ENCODE results near the gene ABCC11.
A peak's percentile ranks its signal among the peaks of the same experiment; 100 is the strongest.
"Not testable (repeated sequence)": the region's sequence is repeated elsewhere in the genome, so short reads cannot be mapped to it uniquely, and the experiment has no call there.

The ABCC11 gene

GRCh38 chr16:48252013-48252412 lies 4.7 kb upstream of the ABCC11 start:
- no peak for DNase-seq (ENCODE audit: insufficient read length, low spot score)
- no peak for FAIRE-seq
- TF ChIP-seq POU2F2 (IDR thresholded peaks at IDR 0.05; ENCODE audit: low read depth, low read length) (no peak), POLR2A (IDR thresholded peaks at IDR 0.05; ENCODE audit: low read depth, low read length) (no peak), PAX5 (IDR thresholded peaks at IDR 0.05; ENCODE audit: insufficient read depth, low read length, severe bottlenecking) (no peak), TAF1 (IDR thresholded peaks at IDR 0.05; ENCODE audit: low read depth, low read length) (no peak), SPI1 (IDR thresholded peaks at IDR 0.05; ENCODE audit: low read depth, low read length) (no peak), POLR2AphosphoS5 (IDR thresholded peaks at IDR 0.05; ENCODE audit: low read depth, low read length) (no peak)

- no peak for TF ChIP-seq POU2F2 (IDR thresholded peaks at IDR 0.05; ENCODE audit: low read depth, low read length)
- no peak for TF ChIP-seq SPI1 (IDR thresholded peaks at IDR 0.05; ENCODE audit: low read depth, low read length)
- no peak for TF ChIP-seq TAF1 (IDR thresholded peaks at IDR 0.05; ENCODE audit: low read depth, low read length)
- no peak for TF ChIP-seq POLR2AphosphoS5 (IDR thresholded peaks at IDR 0.05; ENCODE audit: low read depth, low read length)
- TF ChIP-seq PAX5 (IDR thresholded peaks at IDR 0.05; ENCODE audit: insufficient read depth, low read length, severe bottlenecking), result no peak
- no peak for TF ChIP-seq POLR2A (IDR thresholded peaks at IDR 0.05; ENCODE audit: low read depth, low read length)
These were observed 3.4 kb upstream of the ABCC11 start for GRCh38 chr16:48250520-48251278.

GRCh38 chr16:48246066-48246465 lies 1.3 kb downstream of the ABCC11 start:
- no peak for TF ChIP-seq POLR2AphosphoS5 (IDR thresholded peaks at IDR 0.05; ENCODE audit: low read depth, low read length)
- no peak for TF ChIP-seq POLR2A (IDR thresholded peaks at IDR 0.05; ENCODE audit: low read depth, low read length)
- no peak for FAIRE-seq
- DNase-seq (ENCODE audit: insufficient read length, low spot score), result no peak

More at GRCh38 chr16:48250520-48251278, 3.4 kb upstream of the ABCC11 start:
- DNase-seq (ENCODE audit: insufficient read length, low spot score) (no peak), FAIRE-seq (no peak)

GRCh38 chr16:48244863-48245195 lies 2.5 kb downstream of the ABCC11 start:
- DNase-seq (ENCODE audit: insufficient read length, low spot score) (no peak), FAIRE-seq (no peak)
- TF ChIP-seq POLR2AphosphoS5 (IDR thresholded peaks at IDR 0.05; ENCODE audit: low read depth, low read length) (no peak), PAX5 (IDR thresholded peaks at IDR 0.05; ENCODE audit: insufficient read depth, low read length, severe bottlenecking) (no peak)

GRCh38 chr16:48244080-48244862 lies 3.1 kb downstream of the ABCC11 start, which contains the start of gene LONP2:
Gene LONP2, plus strand, starts transcription at chr16:48244300. Its CDS starts 89 bp downstream, at chr16:48244389.
- TF ChIP-seq PAX5 (IDR thresholded peaks at IDR 0.05; ENCODE audit: insufficient read depth, low read length, severe bottlenecking), result peak; percentile 80
- TF ChIP-seq TAF1 (IDR thresholded peaks at IDR 0.05; ENCODE audit: low read depth, low read length), result 0 out of 2 replicates have a peak, but pooled peaks have one; percentile 11
- peak; percentile 62; the same call in 1 of the 2 replicates for TF ChIP-seq POLR2A (IDR thresholded peaks at IDR 0.05; ENCODE audit: low read depth, low read length)
- 0 out of 2 replicates have a peak, but pooled peaks have one; percentile 61 for TF ChIP-seq POU2F2 (IDR thresholded peaks at IDR 0.05; ENCODE audit: low read depth, low read length)
- 0 out of 2 replicates have a peak, but pooled peaks have one; percentile 48 for TF ChIP-seq SPI1 (IDR thresholded peaks at IDR 0.05; ENCODE audit: low read depth, low read length)
- peak; percentile 59; the same call in 1 of the 2 replicates for TF ChIP-seq POLR2AphosphoS5 (IDR thresholded peaks at IDR 0.05; ENCODE audit: low read depth, low read length)
- FAIRE-seq, result peak; percentile 69
- peak; percentile 73 for DNase-seq (ENCODE audit: insufficient read length, low spot score)

- not testable (repeated sequence) for FAIRE-seq; DNase-seq (ENCODE audit: insufficient read length, low spot score)
These were observed 7.2 kb downstream of the ABCC11 start for GRCh38 chr16:48240147-48240546.

- FAIRE-seq, result no peak
- TF ChIP-seq SPI1 (IDR thresholded peaks at IDR 0.05; ENCODE audit: low read depth, low read length) (no peak), PAX5 (IDR thresholded peaks at IDR 0.05; ENCODE audit: insufficient read depth, low read length, severe bottlenecking) (no peak), TAF1 (IDR thresholded peaks at IDR 0.05; ENCODE audit: low read depth, low read length) (no peak), POLR2A (IDR thresholded peaks at IDR 0.05; ENCODE audit: low read depth, low read length) (no peak), POU2F2 (IDR thresholded peaks at IDR 0.05; ENCODE audit: low read depth, low read length) (no peak), POLR2AphosphoS5 (IDR thresholded peaks at IDR 0.05; ENCODE audit: low read depth, low read length) (no peak)
These were observed 11.1 kb downstream of the ABCC11 start for GRCh38 chr16:48236286-48236685.

GRCh38 chr16:48235556-48236136 lies 11.7 kb downstream of the ABCC11 start:
- no peak for TF ChIP-seq POU2F2 (IDR thresholded peaks at IDR 0.05; ENCODE audit: low read depth, low read length)
- TF ChIP-seq POLR2A (IDR thresholded peaks at IDR 0.05; ENCODE audit: low read depth, low read length), result no peak
- TF ChIP-seq TAF1 (IDR thresholded peaks at IDR 0.05; ENCODE audit: low read depth, low read length), result no peak
- no peak for DNase-seq (ENCODE audit: insufficient read length, low spot score)
- FAIRE-seq, result no peak

More at GRCh38 chr16:48236286-48236685, 11.1 kb downstream of the ABCC11 start:
- DNase-seq (ENCODE audit: insufficient read length, low spot score), result no peak

- no peak for DNase-seq (ENCODE audit: insufficient read length, low spot score)
- TF ChIP-seq SPI1 (IDR thresholded peaks at IDR 0.05; ENCODE audit: low read depth, low read length) (no peak), PAX5 (IDR thresholded peaks at IDR 0.05; ENCODE audit: insufficient read depth, low read length, severe bottlenecking) (no peak), POLR2A (IDR thresholded peaks at IDR 0.05; ENCODE audit: low read depth, low read length) (no peak), TAF1 (IDR thresholded peaks at IDR 0.05; ENCODE audit: low read depth, low read length) (no peak), POU2F2 (IDR thresholded peaks at IDR 0.05; ENCODE audit: low read depth, low read length) (no peak), POLR2AphosphoS5 (IDR thresholded peaks at IDR 0.05; ENCODE audit: low read depth, low read length) (no peak)
- FAIRE-seq, result no peak
These were observed 12.2 kb downstream of the ABCC11 start for GRCh38 chr16:48235058-48235555.
